DOHH2 (cell line): ENCODE measurements around the gene RPS27L.

Experiments
- H3F3A ChIP-seq: fragments of 200-600 bp; sonication (generic), shearing (Covaris generic); 2 replicates; pipeline ENCODE4 v1.6.0; 2016; ENCODE audit warnings: antibody characterized with exemption, mild to moderate bottlenecking; ENCODE audit not compliant: control insufficient read depth, insufficient read depth
- H3K27ac ChIP-seq: fragments of 200-600 bp; sonication (generic); 2 replicates; pipeline ENCODE4 v1.5.1; 2014; ENCODE audit warnings: low read depth, mild to moderate bottlenecking, low read length, moderate library complexity
- H3K27me3 ChIP-seq: fragments of 200-600 bp; sonication (generic); 2 replicates; pipeline ENCODE4 v1.6.1; 2014; ENCODE audit warnings: mild to moderate bottlenecking, low read length, mixed read lengths; ENCODE audit not compliant: control insufficient read depth
- H3K36me3 ChIP-seq: fragments of 200-600 bp; sonication (generic); 2 replicates; pipeline ENCODE4 v1.6.1; 2014; ENCODE audit warnings: mild to moderate bottlenecking, low read length, moderate library complexity, mixed read lengths; ENCODE audit not compliant: control insufficient read depth
- H3K4me1 ChIP-seq: fragments of 200-600 bp; sonication (generic); 2 replicates; pipeline ENCODE4 v1.6.1; 2014; ENCODE audit warnings: mild to moderate bottlenecking, low read length, mixed read lengths; ENCODE audit not compliant: control insufficient read depth
- H3K4me2 ChIP-seq: fragments of 200-600 bp; sonication (generic); 2 replicates; pipeline ENCODE4 v1.6.0; 2014; ENCODE audit warnings: mild to moderate bottlenecking, low read length, moderate library complexity
- H3K4me3 ChIP-seq: fragments of 200-600 bp; sonication (generic); 2 replicates; pipeline ENCODE4 v1.5.1; 2014; ENCODE audit warnings: mild to moderate bottlenecking, low read length, mixed read lengths
- H3K79me2 ChIP-seq: fragments of 200-600 bp; sonication (generic); 2 replicates; pipeline ENCODE4 v1.6.1; 2014; ENCODE audit warnings: mild to moderate bottlenecking, low read length, mixed read lengths; ENCODE audit not compliant: control insufficient read depth
- H3K9me2 ChIP-seq: fragments of 200-600 bp; sonication (generic); replicated peaks from 2 replicates; pipeline ENCODE4 v1.6.1; 2014; ENCODE audit warnings: mild to moderate bottlenecking, low read length, mixed read lengths; ENCODE audit not compliant: control insufficient read depth
- H3K9me3 ChIP-seq: fragments of 200-600 bp; sonication (generic); 2 replicates; pipeline ENCODE4 v1.6.1; 2014; ENCODE audit warnings: antibody characterized with exemption, low read length, mixed read lengths; ENCODE audit not compliant: control insufficient read depth, insufficient read depth
- H4K20me1 ChIP-seq: fragments of 200-600 bp; sonication (generic); 2 replicates; pipeline ENCODE4 v1.6.0; 2014; ENCODE audit warnings: low read depth, mild to moderate bottlenecking, antibody characterized with exemption, low read length, moderate library complexity; ENCODE audit not compliant: control insufficient read depth, insufficient read depth
- CTCF ChIP-seq: fragments of 200-600 bp; sonication (generic); IDR thresholded peaks from one replicate; pipeline ENCODE4 v1.5.1; 2014; ENCODE audit warnings: antibody characterized with exemption, mild to moderate bottlenecking, low read depth, low read length; ENCODE audit not compliant: poor library complexity, severe bottlenecking
- EZH2phosphoT487 ChIP-seq: fragments of 200-600 bp; sonication (generic); IDR thresholded peaks from 2 replicates; pipeline ENCODE4 v1.6.1; 2017; ENCODE audit warnings: borderline replicate concordance, mild to moderate bottlenecking, antibody characterized with exemption, low read length, moderate library complexity, mixed read lengths

Gene RPS27L

GRCh38 chr15:63157118-63157843 lies at the start of gene RPS27L:
TSS of gene RPS27L (minus strand) at chr15:63157477. CDS start at chr15:63157405, 72 bp downstream.
- Histone ChIP-seq H4K20me1 (no peaks in the 10 kb centered on the region), H3K4me1 (peaks cover 35% of the 10 kb centered on the region), H3K27ac (peak within 1 kb of the TSS; percentile 60), H3K4me2 (peak within 1 kb of the TSS; percentile 93), H3F3A (no peaks in the 10 kb centered on the region), H3K36me3 (peaks cover 26% of the 10 kb centered on the region), H3K79me2 (peaks cover 19% of the 10 kb centered on the region), H3K9me3 (no peaks in the 10 kb centered on the region), H3K9me2 (no peaks in the 10 kb centered on the region), H3K27me3 (no peaks in the 10 kb centered on the region), H3K4me3 (peak within 1 kb of the TSS; percentile 93)
- TF ChIP-seq CTCF (no peak), EZH2phosphoT487 (no peak)

GRCh38 chr15:63206079-63206478 lies 48.8 kb upstream of the RPS27L start:
- H3F3A ChIP-seq = no peaks in the 10 kb centered on the region
- no peaks in the 10 kb centered on the region for H3K27me3 ChIP-seq
- no peaks in the 10 kb centered on the region for H3K9me2 ChIP-seq
- no peak for TF ChIP-seq CTCF
- no peak for TF ChIP-seq EZH2phosphoT487
- peaks cover 28% of the 10 kb centered on the region for H3K4me1 ChIP-seq
- no peak overlapping the region for H3K27ac ChIP-seq
- no peaks in the 10 kb centered on the region for H4K20me1 ChIP-seq
- H3K79me2 ChIP-seq = peaks cover 66% of the 10 kb centered on the region
- no peaks in the 10 kb centered on the region for H3K9me3 ChIP-seq
- H3K4me2 ChIP-seq = no peak overlapping the region
- peaks cover 5% of the 10 kb centered on the region; the same call in 1 of the 2 replicates for H3K36me3 ChIP-seq
- H3K4me3 ChIP-seq = no peak overlapping the region

GRCh38 chr15:63203451-63204090 lies 46.3 kb upstream of the RPS27L start:
- Histone ChIP-seq H3K36me3 (peaks cover 5% of the 10 kb centered on the region; the same call in 1 of the 2 replicates), H4K20me1 (no peaks in the 10 kb centered on the region), H3K27ac (no peak overlapping the region)

More at GRCh38 chr15:63203451-63204090, 46.3 kb upstream of the RPS27L start:
- no peaks in the 10 kb centered on the region for H3F3A ChIP-seq
- no peaks in the 10 kb centered on the region for H3K27me3 ChIP-seq
- TF ChIP-seq EZH2phosphoT487 (no peak), CTCF (no peak)
- H3K4me1 ChIP-seq = peaks cover 18% of the 10 kb centered on the region
- H3K9me2 ChIP-seq = no peaks in the 10 kb centered on the region
- peaks cover 78% of the 10 kb centered on the region for H3K79me2 ChIP-seq
- H3K9me3 ChIP-seq = no peaks in the 10 kb centered on the region
- H3K4me3 ChIP-seq = no peak overlapping the region
- no peak overlapping the region for H3K4me2 ChIP-seq
